KMS-11 (cell line): ENCODE measurements around the gene SERBP1.

ENCODE experiments used
- H2AFZ ChIP-seq: fragments of 200-600 bp; sonication (generic); 2 replicates; pipeline ENCODE4 v1.6.1; 2016; ENCODE audit warnings: antibody characterized with exemption, mixed run types, low read depth
- H3K27ac ChIP-seq: fragments of 200-600 bp; sonication (generic); 2 replicates; pipeline ENCODE4 v1.6.1; 2016; ENCODE audit warnings: mild to moderate bottlenecking, mixed run types
- H3K27me3 ChIP-seq: fragments of 200-600 bp; sonication (generic); 2 replicates; pipeline ENCODE4 v1.6.1; 2017; ENCODE audit warnings: mild to moderate bottlenecking, low read depth, mixed run types, moderate library complexity; ENCODE audit not compliant: insufficient read depth
- H3K36me3 ChIP-seq: fragments of 200-600 bp; sonication (generic); 2 replicates; pipeline ENCODE4 v1.6.1; 2017; ENCODE audit warnings: mild to moderate bottlenecking, mixed run types; ENCODE audit not compliant: insufficient read depth
- H3K4me1 ChIP-seq: fragments of 200-600 bp; sonication (generic); 2 replicates; pipeline ENCODE4 v1.6.1; 2016; ENCODE audit warnings: mild to moderate bottlenecking, low read depth, mixed run types; ENCODE audit not compliant: poor library complexity, severe bottlenecking
- H3K4me2 ChIP-seq: fragments of 200-600 bp; sonication (generic); 2 replicates; pipeline ENCODE4 v1.7.0; 2016; ENCODE audit warnings: mild to moderate bottlenecking, mixed run types
- H3K4me3 ChIP-seq: fragments of 200-600 bp; sonication (generic); IDR thresholded peaks from 2 replicates; pipeline ENCODE4 v1.6.1; 2017; ENCODE audit warnings: low read depth, low read length, mixed read lengths; ENCODE audit not compliant: insufficient read depth
- H3K79me2 ChIP-seq: fragments of 200-600 bp; sonication (generic); 2 replicates; pipeline ENCODE4 v1.6.1; 2016; ENCODE audit warnings: low read depth, mixed run types; ENCODE audit not compliant: insufficient read depth
- H3K9ac ChIP-seq: fragments of 200-600 bp; sonication (generic); 2 replicates; pipeline ENCODE4 v1.6.1; 2016; ENCODE audit warnings: mild to moderate bottlenecking, mixed run types
- H4K20me1 ChIP-seq: fragments of 200-600 bp; sonication (generic); 2 replicates; pipeline ENCODE4 v1.6.1; 2016; ENCODE audit warnings: mild to moderate bottlenecking, mixed run types; ENCODE audit not compliant: insufficient read depth
- TF ChIP-seq, protein P1 (sequence below): fragments of 200-600 bp; sonication (generic); conservative IDR thresholded peaks from 2 replicates; pipeline ENCODE4 v1.6.1; 2017; ENCODE audit warnings: low read depth, mild to moderate bottlenecking, antibody characterized with exemption, low read length, moderate library complexity, mixed read lengths

The SERBP1 gene

GRCh38 chr1:67464746-67465145, 34.5 kb upstream of the SERBP1 start:
- no peak overlapping the region for H2AFZ ChIP-seq
- no peak overlapping the region for H3K4me2 ChIP-seq
- H3K27me3 ChIP-seq: no peaks in the 10 kb centered on the region
- H3K79me2 ChIP-seq: no peaks in the 10 kb centered on the region
- H4K20me1 ChIP-seq: no peaks in the 10 kb centered on the region
- no peaks in the 10 kb centered on the region for H3K36me3 ChIP-seq
- no peak overlapping the region for H3K9ac ChIP-seq
- no peak overlapping the region for H3K27ac ChIP-seq
- TF ChIP-seq, protein P1, sequence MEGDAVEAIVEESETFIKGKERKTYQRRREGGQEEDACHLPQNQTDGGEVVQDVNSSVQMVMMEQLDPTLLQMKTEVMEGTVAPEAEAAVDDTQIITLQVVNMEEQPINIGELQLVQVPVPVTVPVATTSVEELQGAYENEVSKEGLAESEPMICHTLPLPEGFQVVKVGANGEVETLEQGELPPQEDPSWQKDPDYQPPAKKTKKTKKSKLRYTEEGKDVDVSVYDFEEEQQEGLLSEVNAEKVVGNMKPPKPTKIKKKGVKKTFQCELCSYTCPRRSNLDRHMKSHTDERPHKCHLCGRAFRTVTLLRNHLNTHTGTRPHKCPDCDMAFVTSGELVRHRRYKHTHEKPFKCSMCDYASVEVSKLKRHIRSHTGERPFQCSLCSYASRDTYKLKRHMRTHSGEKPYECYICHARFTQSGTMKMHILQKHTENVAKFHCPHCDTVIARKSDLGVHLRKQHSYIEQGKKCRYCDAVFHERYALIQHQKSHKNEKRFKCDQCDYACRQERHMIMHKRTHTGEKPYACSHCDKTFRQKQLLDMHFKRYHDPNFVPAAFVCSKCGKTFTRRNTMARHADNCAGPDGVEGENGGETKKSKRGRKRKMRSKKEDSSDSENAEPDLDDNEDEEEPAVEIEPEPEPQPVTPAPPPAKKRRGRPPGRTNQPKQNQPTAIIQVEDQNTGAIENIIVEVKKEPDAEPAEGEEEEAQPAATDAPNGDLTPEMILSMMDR: no peak
- H3K4me3 ChIP-seq: no peak overlapping the region
- no peaks in the 10 kb centered on the region for H3K4me1 ChIP-seq

DNA sequence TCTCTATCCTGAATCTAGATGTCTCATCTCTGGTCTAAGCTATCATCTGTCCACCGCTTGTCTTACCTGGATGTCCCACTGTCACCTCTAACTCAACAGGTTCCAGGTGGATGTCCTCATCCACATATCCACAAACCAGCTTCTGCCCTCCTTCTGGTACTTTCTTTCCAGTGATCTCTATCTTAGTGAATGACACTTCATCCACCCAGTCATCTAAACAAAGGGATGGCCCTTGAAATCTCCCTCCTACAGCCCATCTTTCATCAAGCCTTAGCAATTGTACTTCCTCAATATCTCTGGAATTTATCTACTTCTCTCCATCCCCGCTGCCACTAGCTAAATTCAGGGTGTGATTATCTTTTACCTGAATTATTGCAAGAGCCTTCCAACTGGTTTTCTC, 33.9 kb upstream of the SERBP1 start:
- TF ChIP-seq, protein P1: no peak
- H3K36me3 ChIP-seq: no peaks in the 10 kb centered on the region
- no peak overlapping the region for H2AFZ ChIP-seq
- H4K20me1 ChIP-seq: no peaks in the 10 kb centered on the region
- H3K4me3 ChIP-seq: no peak overlapping the region
- no peaks in the 10 kb centered on the region for H3K79me2 ChIP-seq
- H3K27ac ChIP-seq: no peak overlapping the region
- H3K9ac ChIP-seq: no peak overlapping the region
- no peaks in the 10 kb centered on the region for H3K4me1 ChIP-seq
- no peaks in the 10 kb centered on the region for H3K27me3 ChIP-seq
- H3K4me2 ChIP-seq: no peak overlapping the region

GRCh38 chr1:67463298-67463955, 33.2 kb upstream of the SERBP1 start:
- H4K20me1 ChIP-seq: no peaks in the 10 kb centered on the region
- H3K4me1 ChIP-seq: no peaks in the 10 kb centered on the region
- H3K36me3 ChIP-seq: no peaks in the 10 kb centered on the region
- H3K9ac ChIP-seq: no peak overlapping the region
- no peak overlapping the region for H3K4me2 ChIP-seq
- H3K27ac ChIP-seq: no peak overlapping the region
- no peak overlapping the region for H2AFZ ChIP-seq
- no peaks in the 10 kb centered on the region for H3K27me3 ChIP-seq
- H3K79me2 ChIP-seq: no peaks in the 10 kb centered on the region
- no peak overlapping the region for H3K4me3 ChIP-seq
- TF ChIP-seq, protein P1: no peak

- TF ChIP-seq, protein P1: no peak
- Histone ChIP-seq H2AFZ (no peak overlapping the region), H3K4me1 (no peaks in the 10 kb centered on the region)
Observed at GRCh38 chr1:67460676-67461500, 30.7 kb upstream of the SERBP1 start.

More at GRCh38 chr1:67460676-67461500, 30.7 kb upstream of the SERBP1 start:
- H3K27me3 ChIP-seq: no peaks in the 10 kb centered on the region
- no peaks in the 10 kb centered on the region for H3K36me3 ChIP-seq
- no peak overlapping the region for H3K27ac ChIP-seq
- no peak overlapping the region for H3K4me3 ChIP-seq
- H3K4me2 ChIP-seq: no peak overlapping the region
- H3K9ac ChIP-seq: no peak overlapping the region
- no peaks in the 10 kb centered on the region for H3K79me2 ChIP-seq
- no peaks in the 10 kb centered on the region for H4K20me1 ChIP-seq
